Spleen (tissue), 11 donors: Measurements from ENCODE around the gene PSMD10. TPM values are rescaled to one million over a fixed set of nuclear protein-coding genes. Genes with fewer than 3 reads are reported as not detected.

ENCODE experiments used
- DNase-seq: peaks from one replicate; pipeline ENCODE4 v3.0.0-alpha.2; 2020
- H3K27ac ChIP-seq, 8 donors: fragments of 200-600 bp; sonication (generic) in 7 of 8; 1 replicate in 4 of 8; 2 replicates in 4 of 8; pipeline versions ENCODE4 v1.5.0 to v1.8.0; 2016 to 2021; ENCODE audit warnings: inconsistent platforms in 4 of 8, mild to moderate bottlenecking in 4 of 8, moderate library complexity in 1 of 8
- H3K27me3 ChIP-seq, 7 donors: fragments of 200-600 bp; sonication (generic) in 6 of 7; replicated peaks in 1 of 7; 1 replicate in 4 of 7; 2 replicates in 3 of 7; pipeline versions ENCODE4 v1.5.0 to v1.8.0; 2016 to 2021; ENCODE audit warnings: inconsistent platforms in 3 of 7, mild to moderate bottlenecking in 1 of 7
- H3K36me3 ChIP-seq, 6 donors: fragments of 200-600 bp; sonication (generic) in 5 of 6; 1 replicate in 4 of 6; 2 replicates in 2 of 6; pipeline versions ENCODE4 v1.5.0 to v1.8.0; 2016 to 2021; ENCODE audit warnings: inconsistent platforms in 2 of 6
- H3K4me1 ChIP-seq, 6 donors: fragments of 200-600 bp; sonication (generic) in 5 of 6; 1 replicate in 3 of 6; 2 replicates in 3 of 6; pipeline versions ENCODE4 v1.5.0 to v1.8.0; 2016 to 2021; ENCODE audit warnings: inconsistent platforms in 3 of 6
- H3K4me3 ChIP-seq, 8 donors: fragments of 200-600 bp; sonication (generic) in 7 of 8; 1 replicate in 4 of 8; 2 replicates in 4 of 8; pipeline versions ENCODE4 v1.5.0 to v1.8.0; 2016 to 2021; ENCODE audit warnings: inconsistent platforms in 4 of 8, mild to moderate bottlenecking in 4 of 8, moderate library complexity in 2 of 8
- H3K9me3 ChIP-seq, 8 donors: fragments of 200-600 bp; sonication (generic) in 7 of 8; 1 replicate in 4 of 8; 2 replicates in 4 of 8; pipeline versions ENCODE4 v1.5.0 to v1.8.0; 2016 to 2021; ENCODE audit warnings: inconsistent platforms in 4 of 8
- POLR2A ChIP-seq, 3 donors: fragments of 450-650 bp; IDR thresholded peaks; one replicate each; pipeline ENCODE4 v1.5.1; 2017; ENCODE audit warnings: antibody characterized with exemption in 3 of 3, mild to moderate bottlenecking in 1 of 3
- POLR2AphosphoS5 ChIP-seq, 3 donors: sonication (generic); formaldehyde crosslinking; IDR thresholded peaks; one replicate each; pipeline ENCODE4 v1.5.1; 2017; ENCODE audit warnings: antibody characterized with exemption in 3 of 3
- WGBS, 5 donors: extraction: QIAGEN DNeasy Blood & Tissue Kit in 3 of 5; methylation state at CpG; one replicate each; pipeline versions ENCODE4 v1.1.5 to v1.1.7; 2013 to 2018; 5-methylcytosine and 5-hydroxymethylcytosine counted together
- intact Hi-C: fragments of 100-400 bp; cut with DNase I; formaldehyde crosslinking; loops from one replicate; pipeline ENCODE4 v1.15.0; 2023; ENCODE audit warnings: low total_unique reads
- polyA plus RNA-seq, 3 donors: library from polyadenylated mRNA; stranded (reverse); fragments of 200-250 nt; gene quantifications; one replicate each; pipeline ENCODE4 v1.2.1, GENCODE V29; 2013
- total RNA-seq, 7 donors: library from RNA; depleted of rRNA in 3 of 7; stranded (reverse); fragments of >200 nt in 3 of 7; fragmentation: NEBNext Ultra II Directional in 4 of 7; extraction: Animal tissue kit (Norgen Biotek cat#: 25700) in 4 of 7; gene quantifications; one replicate each; pipeline versions ENCODE4 v1.1.0 to v1.2.1, GENCODE V29; 2016 to 2021
- TF ChIP-seq, protein P1 (sequence below), 11 experiments: fragments of 200-600 bp in 7 of 11; fragments of 450-650 bp in 4 of 11; sonication (generic) in 4 of 11; IDR thresholded peaks in 8 of 11; conservative IDR thresholded peaks in 3 of 11; 1 replicate in 7 of 11; 2 replicates in 4 of 11; pipeline versions ENCODE4 v1.4.0 to v1.8.0; 2016 to 2021; ENCODE audit warnings: antibody characterized with exemption in 11 of 11, inconsistent platforms in 4 of 11, mild to moderate bottlenecking in 1 of 11
- donor health status: healthy with polysubstance abuse.
- donor health status: DM: no; HTN: no; CAD: no; lungs with moderate emphysema.
- donor health status: DM: no; HTN: no; CAD: no.
- donor health status: Bipolar disorder and iron deficiency.
- donor health status: healthy.
- donor health status: DM: no; HTN: no; CAD: no.
- donor health status: DM: yes; HTN: yes; CAD: no.

PSMD10 gene
- total and polyA plus RNA-seq, 10 donors, result 26.7 to 41.2 (median 30.6) TPM

- H3K27me3 ChIP-seq, result peaks cover 0 to 5% (median 0%) of the 10 kb centered on the region in 7 donors
- intact Hi-C loops, result no loop called here
- no peak for TF ChIP-seq POLR2A (IDR thresholded peaks at IDR 0.05)
- TF ChIP-seq, protein P1, sequence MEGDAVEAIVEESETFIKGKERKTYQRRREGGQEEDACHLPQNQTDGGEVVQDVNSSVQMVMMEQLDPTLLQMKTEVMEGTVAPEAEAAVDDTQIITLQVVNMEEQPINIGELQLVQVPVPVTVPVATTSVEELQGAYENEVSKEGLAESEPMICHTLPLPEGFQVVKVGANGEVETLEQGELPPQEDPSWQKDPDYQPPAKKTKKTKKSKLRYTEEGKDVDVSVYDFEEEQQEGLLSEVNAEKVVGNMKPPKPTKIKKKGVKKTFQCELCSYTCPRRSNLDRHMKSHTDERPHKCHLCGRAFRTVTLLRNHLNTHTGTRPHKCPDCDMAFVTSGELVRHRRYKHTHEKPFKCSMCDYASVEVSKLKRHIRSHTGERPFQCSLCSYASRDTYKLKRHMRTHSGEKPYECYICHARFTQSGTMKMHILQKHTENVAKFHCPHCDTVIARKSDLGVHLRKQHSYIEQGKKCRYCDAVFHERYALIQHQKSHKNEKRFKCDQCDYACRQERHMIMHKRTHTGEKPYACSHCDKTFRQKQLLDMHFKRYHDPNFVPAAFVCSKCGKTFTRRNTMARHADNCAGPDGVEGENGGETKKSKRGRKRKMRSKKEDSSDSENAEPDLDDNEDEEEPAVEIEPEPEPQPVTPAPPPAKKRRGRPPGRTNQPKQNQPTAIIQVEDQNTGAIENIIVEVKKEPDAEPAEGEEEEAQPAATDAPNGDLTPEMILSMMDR (IDR thresholded peaks at IDR 0.05 in 8 of 11, conservative IDR thresholded peaks at IDR 0.05 in 3 of 11), result no peak
- TF ChIP-seq POLR2AphosphoS5 (IDR thresholded peaks at IDR 0.05), result no peak
- no peaks in the 10 kb centered on the region for H3K9me3 ChIP-seq
- H3K4me3 ChIP-seq, result no peak overlapping the region
- H3K36me3 ChIP-seq, result no peaks in the 10 kb centered on the region
- WGBS, 5 donors, result 46 to 71% (median 55%) methylated on average over 1 of the region's 1 CpG
- H3K4me1 ChIP-seq, result no peaks in the 10 kb centered on the region
- DNase-seq, result no peak
- H3K27ac ChIP-seq, result no peak overlapping the region
Observed at GRCh38 chrX:108068121-108068520, 23.2 kb downstream of the PSMD10 start.

GRCh38 chrX:108064613-108065012 is 26.7 kb downstream of the PSMD10 start:
- Histone ChIP-seq H3K27me3 (peaks cover 0 to 5% (median 0%) of the 10 kb centered on the region in 7 donors), H3K36me3 (no peaks in the 10 kb centered on the region), H3K4me1 (no peaks in the 10 kb centered on the region), H3K4me3 (no peak overlapping the region), H3K27ac (no peak overlapping the region), H3K9me3 (no peaks in the 10 kb centered on the region)
- DNase-seq, result no peak
- WGBS, 5 donors, result 71 to 100% (median 81%) methylated on average over 1 to 2 of the region's 2 CpGs
- intact Hi-C loops, result no loop called here
- TF ChIP-seq POLR2A (IDR thresholded peaks at IDR 0.05), result no peak
- TF ChIP-seq, protein P1 (IDR thresholded peaks at IDR 0.05 in 8 of 11, conservative IDR thresholded peaks at IDR 0.05 in 3 of 11), result no peak
- no peak for TF ChIP-seq POLR2AphosphoS5 (IDR thresholded peaks at IDR 0.05)

DNA sequence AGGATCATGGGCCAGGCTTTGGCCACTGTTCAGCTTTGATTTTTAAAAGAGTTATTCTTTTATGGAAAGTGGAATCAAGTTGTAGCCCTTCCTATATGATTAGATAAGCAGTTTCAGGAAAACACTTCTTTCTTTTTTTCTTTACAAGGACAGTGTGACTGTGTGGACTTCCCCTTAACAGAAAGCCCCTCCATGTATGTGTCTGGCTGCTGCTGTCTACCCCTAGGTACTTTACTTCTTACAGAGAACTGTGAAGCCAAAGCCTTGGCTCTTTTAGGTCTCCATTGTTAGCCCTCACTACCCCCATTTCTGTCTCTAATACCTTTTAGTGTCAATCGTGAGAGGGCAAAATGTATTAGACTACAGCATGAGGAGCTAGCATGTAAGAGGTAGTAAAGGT is 27.3 kb downstream of the PSMD10 start:
- no peak overlapping the region for H3K27ac ChIP-seq
- intact Hi-C loops, result no loop called here
- H3K36me3 ChIP-seq, result no peaks in the 10 kb centered on the region
- H3K4me3 ChIP-seq, result no peak overlapping the region
- TF ChIP-seq POLR2AphosphoS5 (IDR thresholded peaks at IDR 0.05), result no peak
- TF ChIP-seq POLR2A (IDR thresholded peaks at IDR 0.05), result no peak
- TF ChIP-seq, protein P1 (IDR thresholded peaks at IDR 0.05 in 8 of 11, conservative IDR thresholded peaks at IDR 0.05 in 3 of 11), result no peak
- H3K4me1 ChIP-seq, result no peaks in the 10 kb centered on the region
- no peak for DNase-seq
- no peaks in the 10 kb centered on the region for H3K9me3 ChIP-seq
- H3K27me3 ChIP-seq, result peaks cover 0 to 5% (median 0%) of the 10 kb centered on the region in 7 donors
- WGBS, 5 donors, result 44 to 93% (median 73%) methylated on average over 1 of the region's 1 CpG

- Histone ChIP-seq H3K27me3 (no peaks in the 10 kb centered on the region), H3K27ac (no peak overlapping the region), H3K4me3 (no peak overlapping the region), H3K4me1 (no peaks in the 10 kb centered on the region), H3K36me3 (no peaks in the 10 kb centered on the region), H3K9me3 (no peaks in the 10 kb centered on the region)
- intact Hi-C loops, result no loop called here
- TF ChIP-seq, protein P1 (IDR thresholded peaks at IDR 0.05 in 8 of 11, conservative IDR thresholded peaks at IDR 0.05 in 3 of 11), result no peak
- TF ChIP-seq POLR2AphosphoS5 (IDR thresholded peaks at IDR 0.05) (no peak), POLR2A (IDR thresholded peaks at IDR 0.05) (no peak)
- WGBS, 5 donors, result 70 to 76% (median 73%) methylated on average over 1 of the region's 1 CpG
- DNase-seq, result no peak
Observed at GRCh38 chrX:108059801-108060200, 31.5 kb downstream of the PSMD10 start.
